ENCODE measurements around the gene SOX18. TPM values are rescaled to one million over a fixed set of nuclear protein-coding genes. Genes with fewer than 3 reads are reported as not detected.

Gene SOX18
- total and polyA plus RNA-seq, 7 donors, result 0.69 to 11.9 (median 3.0) TPM

GRCh38 chr20:64069209-64069613 lies 19.8 kb upstream of the SOX18 start:
- Histone ChIP-seq H3K4me1 (peaks cover 0 to 14% (median 10%) of the 10 kb centered on the region in 4 donors), H3K9me3 (no peaks in the 10 kb centered on the region), H3K27me3 (no peaks in the 10 kb centered on the region), H3K27ac (no peak overlapping the region), H3K36me3 (peaks cover 0 to 30% (median 6%) of the 10 kb centered on the region in 4 donors), H3K4me3 (no peak overlapping the region)
- 91 to 93% methylated on average over 20 of the region's 20 CpGs for WGBS, 2 donors
- no peak for TF ChIP-seq POLR2A (IDR thresholded peaks at IDR 0.05)
- no peak for TF ChIP-seq CTCF (IDR thresholded peaks at IDR 0.05)
- TF ChIP-seq POLR2AphosphoS5 (IDR thresholded peaks at IDR 0.05), result no peak
- no peak for TF ChIP-seq EP300 (IDR thresholded peaks at IDR 0.05)
- DNase-seq, result no peak
- intact Hi-C loops (cut with DNase I), result no loop called here

DNA sequence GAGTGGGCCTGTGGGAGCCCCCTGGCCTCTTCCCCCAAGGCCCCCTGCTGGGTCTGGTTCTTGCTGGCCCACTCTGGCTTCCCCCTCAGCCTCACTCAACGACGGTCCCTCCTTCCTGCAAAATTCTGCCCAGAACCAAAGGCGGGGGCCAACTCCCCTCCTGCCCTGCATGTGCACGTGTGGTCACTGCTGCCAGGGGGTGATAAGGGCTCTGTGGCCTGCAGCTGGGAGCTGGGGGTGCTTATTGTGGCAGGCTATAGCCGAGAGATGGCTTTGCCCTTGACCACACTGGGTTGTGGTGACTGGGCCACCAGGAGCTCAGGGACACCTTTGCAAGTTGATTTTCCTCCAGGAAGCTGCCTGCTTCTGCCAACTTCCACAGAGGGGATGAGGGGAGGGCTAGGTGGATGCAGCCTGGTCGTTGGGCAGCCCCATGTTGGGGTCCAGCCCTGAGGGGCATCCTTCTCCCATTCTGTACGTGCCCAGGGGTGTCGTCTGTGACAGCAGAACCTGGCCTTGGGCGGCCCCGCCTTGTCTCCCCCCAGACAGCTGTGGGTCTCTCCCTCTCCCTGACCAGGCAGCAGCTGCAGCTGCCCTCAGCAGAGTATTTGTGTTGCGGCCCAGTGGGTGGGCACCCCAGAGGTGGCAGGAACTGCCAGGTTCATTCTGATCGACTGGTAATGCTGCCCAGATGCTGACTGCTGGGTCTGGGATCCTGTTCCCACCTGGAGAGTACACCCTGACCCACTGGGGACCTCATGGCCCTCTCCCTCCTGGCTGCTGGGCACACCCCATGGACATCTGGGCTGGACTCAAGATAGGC lies 19.2 kb upstream of the SOX18 start:
- Histone ChIP-seq H3K4me3 (no peak overlapping the region), H3K9me3 (no peaks in the 10 kb centered on the region), H3K4me1 (peaks cover 0 to 20% (median 16%) of the 10 kb centered on the region in 4 donors), H3K27me3 (no peaks in the 10 kb centered on the region), H3K36me3 (peaks cover 0 to 24% (median 1%) of the 10 kb centered on the region in 4 donors), H3K27ac (no peak overlapping the region)
- DNase-seq, result no peak
- intact Hi-C loops (cut with DNase I), result no loop called here
- WGBS, 2 donors, result 70 to 78% methylated on average over 12 of the region's 12 CpGs
- TF ChIP-seq CTCF (IDR thresholded peaks at IDR 0.05), result no peak

DNA sequence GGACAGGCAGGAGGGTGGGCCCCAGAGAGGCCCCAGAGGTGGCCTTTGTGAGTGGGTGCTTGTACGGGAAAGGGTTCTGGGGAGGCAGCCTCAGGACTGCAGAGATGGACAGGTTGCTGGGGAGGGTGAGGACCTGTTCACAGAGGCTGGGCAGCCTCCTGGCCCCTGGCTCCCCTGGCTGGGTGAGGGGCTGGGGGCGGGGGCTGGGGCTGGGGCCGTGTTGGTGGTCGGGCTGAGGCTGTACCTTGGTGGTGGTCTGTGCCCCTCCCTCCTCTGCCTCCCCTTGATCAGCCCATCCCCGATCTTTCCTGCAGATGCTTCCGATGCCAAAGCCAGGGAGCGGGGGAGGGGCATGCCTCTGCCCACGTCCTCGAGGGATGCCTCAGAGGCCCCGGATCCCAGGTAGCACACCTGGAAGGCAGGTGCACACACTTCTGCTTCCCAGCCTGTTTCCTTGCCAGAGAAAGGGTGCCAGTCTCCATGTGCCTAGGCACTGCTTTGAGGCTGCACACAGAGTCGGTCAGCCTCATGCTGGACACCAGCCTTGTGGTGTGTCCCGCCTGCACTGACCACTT lies 18.4 kb upstream of the SOX18 start:
- WGBS, 2 donors, result 71 to 76% methylated on average over 12 of the region's 12 CpGs
- intact Hi-C loops (cut with DNase I), result no loop called here

DNA sequence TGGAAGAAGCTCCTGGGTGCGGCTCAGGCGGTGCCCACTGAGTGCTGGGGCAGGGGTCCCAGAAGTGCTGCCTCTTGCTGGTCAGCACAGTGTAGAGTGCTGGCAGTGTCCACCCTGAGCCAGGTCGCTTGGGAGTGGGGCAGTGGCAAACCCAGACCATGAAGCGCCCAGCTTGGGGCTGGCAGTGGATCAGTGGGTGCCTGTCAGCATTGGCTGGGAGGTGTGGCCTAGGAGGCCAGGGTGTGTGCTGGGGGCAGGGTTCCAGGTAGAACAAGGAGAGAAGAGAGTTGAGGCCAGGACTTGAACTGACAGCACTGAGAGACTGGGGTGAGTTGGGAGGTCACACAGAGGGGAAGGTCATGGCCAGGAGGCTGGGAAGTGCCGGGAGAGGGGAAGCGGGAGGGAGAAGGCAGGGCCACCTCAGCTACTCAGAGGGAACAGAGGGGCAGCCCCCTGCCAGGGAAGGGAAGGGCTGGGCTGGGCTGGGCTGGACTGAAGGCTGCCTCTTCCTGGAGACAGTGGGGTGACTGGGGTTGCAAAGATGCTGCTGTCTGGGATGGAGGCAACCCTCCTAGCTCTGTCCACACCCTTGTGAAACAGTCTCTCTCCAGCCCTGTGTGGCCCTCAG lies 17.7 kb upstream of the SOX18 start:
- no peak overlapping the region for H3K4me3 ChIP-seq
- 78 to 81% methylated on average over 6 of the region's 6 CpGs for WGBS, 2 donors
- intact Hi-C loops (cut with DNase I), result no loop called here
- H3K27ac ChIP-seq, result no peak overlapping the region
- no peak for DNase-seq
- peaks cover 0 to 27% (median 23%) of the 10 kb centered on the region in 4 donors for H3K4me1 ChIP-seq
- H3K36me3 ChIP-seq, result peaks cover 0 to 15% (median 0%) of the 10 kb centered on the region in 4 donors
- H3K9me3 ChIP-seq, result no peaks in the 10 kb centered on the region
- H3K27me3 ChIP-seq, result no peaks in the 10 kb centered on the region
- TF ChIP-seq EP300 (IDR thresholded peaks at IDR 0.05) (no peak), POLR2A (IDR thresholded peaks at IDR 0.05) (no peak), POLR2AphosphoS5 (IDR thresholded peaks at IDR 0.05) (no peak), CTCF (IDR thresholded peaks at IDR 0.05) (no peak)

More for the DNA sequence above, 18.4 kb upstream of the SOX18 start:
- TF ChIP-seq POLR2A (IDR thresholded peaks at IDR 0.05), result no peak
- no peak overlapping the region for H3K4me3 ChIP-seq
- H3K27me3 ChIP-seq, result no peaks in the 10 kb centered on the region
- no peaks in the 10 kb centered on the region for H3K9me3 ChIP-seq
- peaks cover 0 to 21% (median 18%) of the 10 kb centered on the region in 4 donors for H3K4me1 ChIP-seq
- no peak for DNase-seq
- no peak overlapping the region for H3K27ac ChIP-seq
- H3K36me3 ChIP-seq, result peaks cover 0 to 22% (median 0%) of the 10 kb centered on the region in 4 donors

GRCh38 chr20:64065974-64066343 lies 16.5 kb upstream of the SOX18 start:
- peaks cover 0 to 8% (median 0%) of the 10 kb centered on the region in 4 donors for H3K36me3 ChIP-seq
- H3K4me1 ChIP-seq, result peaks cover 0 to 29% (median 25%) of the 10 kb centered on the region in 4 donors
- no peak overlapping the region for H3K4me3 ChIP-seq
- WGBS, 2 donors, result 18 to 28% methylated on average over 5 of the region's 5 CpGs
- no peak for DNase-seq
- H3K27ac ChIP-seq, result no peak overlapping the region
- TF ChIP-seq EP300 (IDR thresholded peaks at IDR 0.05) (no peak), POLR2A (IDR thresholded peaks at IDR 0.05) (no peak), CTCF (IDR thresholded peaks at IDR 0.05) (no peak), POLR2AphosphoS5 (IDR thresholded peaks at IDR 0.05) (no peak)
- intact Hi-C loops (cut with DNase I), result no loop called here
- H3K27me3 ChIP-seq, result no peaks in the 10 kb centered on the region
- no peaks in the 10 kb centered on the region for H3K9me3 ChIP-seq

All from sigmoid colon (tissue), 7 donors.